PC-9 (cell line): ENCODE data around the gene EGFR.

Experiments used
- EZH2 ChIP-seq: fragments of 200-600 bp; sonication (generic); IDR thresholded peaks from 2 replicates; pipeline ENCODE4 v1.8.0; 2017; ENCODE audit warnings: antibody characterized with exemption, low read depth
- TF ChIP-seq, protein P1 (sequence below): fragments of 200-600 bp; sonication (generic); conservative IDR thresholded peaks from 2 replicates; pipeline ENCODE4 v1.6.1; 2017; ENCODE audit warnings: mixed run types, antibody characterized with exemption, mild to moderate bottlenecking, moderate library complexity

GRCh38 chr7:55140221-55140940 is 121.6 kb downstream of the EGFR start:
- TF ChIP-seq, protein P1, sequence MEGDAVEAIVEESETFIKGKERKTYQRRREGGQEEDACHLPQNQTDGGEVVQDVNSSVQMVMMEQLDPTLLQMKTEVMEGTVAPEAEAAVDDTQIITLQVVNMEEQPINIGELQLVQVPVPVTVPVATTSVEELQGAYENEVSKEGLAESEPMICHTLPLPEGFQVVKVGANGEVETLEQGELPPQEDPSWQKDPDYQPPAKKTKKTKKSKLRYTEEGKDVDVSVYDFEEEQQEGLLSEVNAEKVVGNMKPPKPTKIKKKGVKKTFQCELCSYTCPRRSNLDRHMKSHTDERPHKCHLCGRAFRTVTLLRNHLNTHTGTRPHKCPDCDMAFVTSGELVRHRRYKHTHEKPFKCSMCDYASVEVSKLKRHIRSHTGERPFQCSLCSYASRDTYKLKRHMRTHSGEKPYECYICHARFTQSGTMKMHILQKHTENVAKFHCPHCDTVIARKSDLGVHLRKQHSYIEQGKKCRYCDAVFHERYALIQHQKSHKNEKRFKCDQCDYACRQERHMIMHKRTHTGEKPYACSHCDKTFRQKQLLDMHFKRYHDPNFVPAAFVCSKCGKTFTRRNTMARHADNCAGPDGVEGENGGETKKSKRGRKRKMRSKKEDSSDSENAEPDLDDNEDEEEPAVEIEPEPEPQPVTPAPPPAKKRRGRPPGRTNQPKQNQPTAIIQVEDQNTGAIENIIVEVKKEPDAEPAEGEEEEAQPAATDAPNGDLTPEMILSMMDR = no peak
- no peak for TF ChIP-seq EZH2
